Measurements from ENCODE around the gene CACNG4.
A peak's percentile ranks its signal among the peaks of the same experiment; 100 is the strongest.

The CACNG4 gene

DNA sequence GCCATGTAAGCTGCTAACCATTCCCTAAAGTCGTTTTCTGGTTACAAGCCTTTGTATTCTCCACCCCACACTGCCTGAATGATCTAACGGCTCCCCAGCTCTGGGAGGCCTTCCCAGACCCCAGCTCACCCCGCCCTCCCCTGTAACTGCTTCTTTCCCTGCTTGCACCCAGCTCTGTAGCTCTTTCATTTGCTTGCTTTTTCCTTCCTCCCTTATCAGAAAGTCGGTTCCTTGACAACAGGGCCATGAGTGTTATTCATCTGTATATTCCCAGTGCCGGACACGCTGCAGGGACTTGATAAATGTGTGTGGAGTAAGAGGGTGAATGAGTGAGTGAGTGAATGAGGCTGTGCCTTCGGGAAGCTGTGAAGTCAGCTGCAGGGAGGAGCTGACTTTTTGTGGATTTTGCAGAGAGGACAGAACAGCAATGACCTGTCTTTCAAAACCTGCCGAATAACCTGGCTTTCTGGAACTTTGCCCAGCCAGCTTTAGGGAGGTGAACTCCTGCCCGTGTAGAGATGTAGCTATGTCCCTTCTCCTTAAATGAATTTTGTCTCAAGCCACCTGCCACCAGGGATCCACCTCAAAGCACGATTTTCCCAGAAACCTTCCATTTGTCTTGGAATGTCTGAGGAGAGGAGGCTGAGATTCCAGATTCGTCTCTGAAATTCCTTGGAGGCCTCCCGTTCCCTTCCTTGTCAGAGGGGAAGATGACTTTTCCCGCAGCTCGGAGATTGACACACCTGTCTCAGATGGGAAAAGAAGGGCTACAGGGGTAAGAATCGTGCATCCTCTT lies 20.0 kb upstream of the CACNG4 start:
- no peak for DNase-seq

DNA sequence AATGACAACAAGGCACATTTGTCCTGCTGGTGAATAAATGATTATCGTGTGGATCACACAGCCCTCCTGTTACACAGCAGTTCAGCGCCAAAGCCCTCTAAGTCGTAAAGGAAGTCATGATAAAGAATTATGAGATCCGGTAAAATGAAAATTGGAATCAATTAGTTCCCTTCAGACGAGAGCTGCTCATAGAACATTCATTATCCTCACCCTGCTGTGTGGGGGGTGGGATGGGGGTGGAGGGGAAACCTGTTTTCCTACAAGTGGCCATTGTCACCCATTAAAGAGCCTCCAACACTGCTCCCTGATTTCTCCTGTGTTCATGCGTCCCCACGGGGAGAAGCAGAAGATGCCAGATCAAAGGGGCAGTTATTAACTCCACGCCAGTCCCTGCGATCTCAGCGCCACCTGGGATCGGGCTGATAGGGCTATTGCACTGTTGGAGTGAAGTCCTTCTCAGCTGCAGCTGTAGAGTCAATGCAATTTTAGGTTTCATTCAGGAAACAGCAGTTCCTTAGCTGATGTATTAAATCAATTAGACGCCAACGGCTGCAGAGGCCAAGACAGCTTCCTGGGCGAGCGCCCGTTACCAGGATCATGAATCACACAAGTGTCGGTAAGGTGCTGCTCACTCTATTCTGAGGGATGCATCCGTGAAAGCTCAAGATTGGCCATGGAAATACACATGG lies 19.2 kb upstream of the CACNG4 start:
- DNase-seq = no peak

DNA sequence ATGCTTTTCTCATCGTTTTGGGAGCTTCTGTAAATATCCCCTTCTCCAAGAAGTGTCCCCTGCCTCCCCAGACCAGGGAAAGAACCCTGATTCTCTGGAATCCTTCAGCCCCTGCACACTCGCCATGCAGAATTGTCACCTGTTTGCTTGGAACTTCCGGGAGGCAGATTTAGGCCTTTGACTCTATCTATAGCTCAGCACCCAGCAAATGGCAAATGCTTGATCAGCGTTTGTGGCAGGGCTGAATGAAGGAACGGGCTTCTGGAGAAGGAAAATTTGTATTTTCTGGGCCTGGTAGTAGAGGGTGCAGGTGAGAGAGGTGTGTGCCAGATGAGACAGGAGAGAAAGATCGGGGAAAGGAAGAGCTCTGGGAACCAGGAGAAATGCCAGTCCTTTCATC lies 18.3 kb upstream of the CACNG4 start:
- DNase-seq = no peak

DNA sequence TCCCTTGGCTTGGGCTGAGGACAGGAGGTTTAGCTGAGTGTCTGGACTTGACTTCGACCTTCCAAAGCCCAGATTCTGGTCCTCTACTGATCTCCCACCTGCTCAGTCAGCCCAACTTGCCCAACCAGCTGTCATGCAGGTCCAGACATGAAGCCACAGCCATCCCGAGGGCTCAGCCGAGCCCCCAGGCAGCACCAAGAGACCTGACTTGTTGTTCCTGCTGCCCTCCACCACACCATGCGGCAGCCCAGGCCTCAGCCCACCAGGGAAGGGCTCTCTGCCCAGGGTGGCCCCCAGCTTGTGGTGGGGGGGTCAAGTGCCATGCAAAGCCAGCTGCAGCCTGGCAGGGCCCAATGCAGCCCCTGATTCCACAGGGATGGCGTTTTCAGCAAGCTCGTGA lies 17.2 kb upstream of the CACNG4 start:
- no peak for DNase-seq

DNA sequence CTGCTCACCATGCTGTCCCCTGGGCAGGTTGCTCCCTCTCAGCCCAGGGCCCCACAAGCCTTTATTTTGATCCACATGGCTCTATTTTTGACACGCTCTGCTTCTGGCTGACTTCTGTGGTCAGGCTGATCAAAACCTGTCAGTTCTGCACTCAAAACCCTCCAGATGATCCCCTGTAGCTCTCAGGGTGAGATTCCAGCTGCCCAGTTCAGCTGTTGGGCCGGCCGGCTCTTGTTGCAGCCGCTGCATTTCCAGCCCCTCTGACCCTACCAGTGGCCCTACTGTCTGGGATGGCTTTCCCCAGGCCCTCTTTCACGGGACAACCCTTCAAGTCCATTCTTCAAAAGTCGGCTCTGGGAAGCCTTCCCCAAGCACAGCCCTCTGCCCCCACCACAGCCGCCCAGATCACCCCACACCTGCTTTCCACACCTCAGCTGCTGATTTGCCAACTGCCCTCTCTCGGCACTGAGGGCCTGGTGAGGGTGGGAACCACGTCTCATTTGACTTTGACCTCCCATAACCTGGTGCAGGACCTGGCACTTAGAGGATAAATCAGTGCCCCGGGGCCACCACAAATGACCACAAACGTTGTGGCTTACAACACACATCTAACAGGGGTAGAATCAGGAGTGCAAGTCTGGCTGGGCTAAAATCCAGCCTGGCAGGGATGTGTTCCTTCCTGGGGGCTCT lies 16.3 kb upstream of the CACNG4 start:
- DNase-seq = no peak

DNA sequence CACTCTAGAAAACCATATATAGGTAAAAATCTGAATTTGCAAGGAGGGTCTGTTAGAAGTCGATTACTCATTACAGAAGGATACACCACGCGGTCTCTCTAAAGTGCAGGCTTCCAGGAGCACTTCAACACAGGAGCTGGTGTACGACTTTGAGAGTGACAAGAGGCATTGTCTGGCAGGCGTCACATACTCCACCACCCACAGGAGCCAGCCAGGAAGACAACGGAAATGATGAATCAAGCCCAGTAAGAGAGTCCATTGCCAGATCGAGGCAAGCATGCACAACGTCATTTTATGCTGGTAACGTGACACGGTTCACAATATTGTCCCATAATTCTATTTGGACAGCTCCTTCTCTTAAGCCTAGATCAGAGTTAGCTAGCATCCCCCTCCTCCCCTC lies 15.0 kb upstream of the CACNG4 start:
- DNase-seq = no peak

DNA sequence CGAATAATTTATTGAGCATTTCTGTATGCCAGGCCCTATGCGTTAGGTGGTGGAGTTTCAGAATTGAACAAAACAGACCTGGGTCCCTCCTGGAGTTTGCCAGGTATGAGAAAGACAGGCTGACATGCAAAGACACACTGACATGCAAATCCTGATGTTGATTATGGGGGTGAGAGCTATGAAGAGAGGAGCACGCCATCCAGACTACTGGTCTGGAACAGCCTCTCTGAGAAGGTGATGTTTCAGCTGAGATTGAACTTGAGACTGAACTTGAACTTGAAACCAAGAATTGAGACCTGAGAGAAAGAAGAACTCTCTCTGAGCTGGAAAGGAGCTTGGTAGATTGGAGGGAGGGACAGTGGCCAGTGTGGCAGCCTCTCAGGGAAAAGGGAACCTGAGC lies 14.2 kb upstream of the CACNG4 start:
- no peak for DNase-seq

DNA sequence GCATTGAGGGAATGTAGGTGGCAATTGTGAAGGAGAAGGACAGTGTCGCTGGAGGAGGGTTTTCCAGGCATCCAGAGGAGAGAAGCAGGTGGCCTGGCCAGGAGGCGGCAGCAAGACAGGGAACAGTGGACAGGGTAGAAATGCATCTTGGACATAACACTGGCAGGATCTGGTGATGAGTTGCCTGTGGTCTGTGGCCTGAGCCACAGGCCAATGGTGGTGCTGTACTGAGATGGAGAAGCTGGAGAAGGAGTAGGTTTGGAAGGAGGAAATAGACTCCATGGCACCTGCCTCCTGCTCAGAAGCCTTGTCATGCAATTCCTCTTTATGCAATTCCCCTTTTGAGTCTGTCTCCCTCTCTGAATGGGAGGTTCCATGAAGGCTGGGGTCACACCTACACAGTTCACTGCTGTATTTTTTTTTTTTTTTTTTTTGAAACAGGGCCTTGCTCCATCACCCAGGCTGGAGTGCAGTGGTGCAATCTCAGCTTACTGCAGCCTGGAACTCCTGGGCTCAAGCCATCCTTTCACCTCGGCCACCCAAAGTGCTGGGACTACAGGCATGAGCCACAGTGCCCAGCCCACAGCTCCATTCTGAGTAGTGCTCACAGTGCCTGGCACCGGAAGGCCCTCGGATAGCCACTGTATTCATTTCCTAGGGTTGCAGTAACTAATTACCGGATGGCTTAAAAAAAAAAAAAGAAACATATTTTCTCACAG lies 13.5 kb upstream of the CACNG4 start:
- no peak for DNase-seq

DNA sequence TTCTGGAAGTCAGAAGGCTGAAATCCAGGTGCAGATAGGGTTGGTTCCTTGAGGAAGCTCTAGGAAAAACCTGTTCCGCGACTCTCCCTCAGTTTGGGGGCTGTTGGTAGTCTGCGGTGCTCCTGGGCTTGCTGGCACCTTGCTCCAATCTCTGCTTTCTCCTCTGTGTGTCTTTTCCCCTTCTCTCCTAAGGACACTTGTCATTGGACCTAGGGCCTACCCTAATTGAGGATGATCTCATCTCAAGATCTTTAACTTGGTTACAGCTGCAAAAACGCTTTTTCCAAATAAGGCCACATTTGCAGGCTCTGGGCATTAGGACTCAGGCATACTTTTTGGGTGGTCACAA lies 12.9 kb upstream of the CACNG4 start:
- no peak for DNase-seq

DNA sequence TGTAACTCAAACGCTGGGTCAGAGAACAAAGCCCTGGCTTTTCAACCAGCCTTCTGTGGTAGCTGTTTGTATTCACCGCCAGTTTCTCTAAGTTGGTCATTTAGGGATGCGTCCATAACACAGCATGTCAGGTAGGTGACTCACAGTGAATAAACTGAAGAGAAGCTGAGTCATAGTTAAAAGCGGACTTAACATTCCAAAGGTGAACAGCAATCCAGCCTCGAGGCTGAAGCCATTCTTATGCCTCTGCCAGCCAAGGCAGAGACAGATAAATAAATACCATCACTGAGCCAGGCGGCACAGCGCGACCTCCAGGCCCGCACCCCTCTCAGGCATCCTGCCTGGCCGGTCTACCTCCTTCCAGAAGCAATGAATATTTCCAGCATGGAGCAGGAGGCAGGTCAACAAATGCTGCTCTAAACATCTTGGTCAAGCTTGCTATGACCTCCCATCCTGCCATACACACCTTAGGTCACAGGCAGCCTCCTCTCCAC lies 12.4 kb upstream of the CACNG4 start:
- peak; percentile 14 for DNase-seq

DNA sequence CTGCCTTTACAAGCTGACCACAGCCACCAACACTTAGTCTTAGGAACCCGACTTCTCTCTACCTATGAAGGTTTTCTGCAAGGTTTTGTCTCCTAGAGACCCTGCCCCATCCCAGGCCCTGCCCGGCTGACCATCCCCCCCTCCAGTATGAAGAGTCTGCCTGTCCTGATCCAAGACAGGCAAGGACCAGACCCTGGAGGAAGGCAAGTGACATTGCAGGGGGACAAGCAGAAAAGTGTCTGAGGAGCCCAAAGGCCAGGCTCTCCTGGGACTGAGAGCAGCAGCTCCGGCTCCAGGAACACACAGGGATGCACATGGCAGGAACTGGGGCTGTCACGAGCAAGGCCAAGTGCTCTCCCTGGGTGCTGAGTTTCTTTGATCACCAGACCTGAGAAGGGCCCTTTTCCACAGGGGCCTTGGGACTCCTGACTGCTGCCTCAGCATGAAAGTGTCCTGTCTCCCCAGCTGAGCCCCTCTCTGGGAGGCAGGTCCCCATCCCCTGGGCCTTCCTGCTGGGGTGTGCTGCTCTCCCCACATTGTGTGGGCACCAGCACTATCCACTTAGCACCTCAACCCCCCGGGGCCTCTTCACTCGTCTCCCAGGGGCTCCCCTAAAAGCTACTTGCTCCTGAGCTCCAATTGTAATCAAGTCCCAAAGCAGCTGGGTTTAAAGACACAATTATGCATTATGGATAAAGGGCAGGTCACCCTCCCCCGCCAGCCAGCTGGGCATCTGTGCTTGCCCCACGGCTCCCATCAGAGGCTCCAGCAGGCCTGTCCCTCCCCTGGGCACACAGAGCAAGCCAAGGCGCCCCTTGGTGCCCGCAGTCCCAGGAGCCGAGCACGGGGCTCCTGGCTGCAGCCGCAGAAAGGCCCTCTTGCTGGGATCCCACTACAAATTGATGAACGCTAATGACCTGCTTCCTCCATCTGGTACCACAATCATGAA lies 11.6 kb upstream of the CACNG4 start:
- DNase-seq = no peak

DNA sequence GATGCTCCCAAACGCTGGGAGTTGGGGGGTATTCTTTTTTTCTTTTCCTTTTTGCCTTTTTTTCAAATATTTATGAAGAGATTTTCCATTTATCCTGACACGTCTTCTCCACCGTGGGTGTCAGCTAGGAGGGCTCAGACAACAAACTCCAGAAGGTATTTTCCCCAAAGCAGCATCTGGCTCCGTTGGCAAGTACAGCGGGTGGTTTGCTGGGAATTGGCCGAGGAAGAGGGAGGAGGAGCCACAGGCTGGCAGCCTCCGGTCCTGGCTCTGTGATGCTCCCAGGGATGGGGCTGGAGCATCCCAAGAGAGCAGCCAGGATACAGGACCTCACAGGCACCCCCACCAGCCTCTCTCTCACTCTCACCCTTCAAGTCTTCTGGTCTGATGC lies 10.9 kb upstream of the CACNG4 start:
- DNase-seq = no peak

DNA sequence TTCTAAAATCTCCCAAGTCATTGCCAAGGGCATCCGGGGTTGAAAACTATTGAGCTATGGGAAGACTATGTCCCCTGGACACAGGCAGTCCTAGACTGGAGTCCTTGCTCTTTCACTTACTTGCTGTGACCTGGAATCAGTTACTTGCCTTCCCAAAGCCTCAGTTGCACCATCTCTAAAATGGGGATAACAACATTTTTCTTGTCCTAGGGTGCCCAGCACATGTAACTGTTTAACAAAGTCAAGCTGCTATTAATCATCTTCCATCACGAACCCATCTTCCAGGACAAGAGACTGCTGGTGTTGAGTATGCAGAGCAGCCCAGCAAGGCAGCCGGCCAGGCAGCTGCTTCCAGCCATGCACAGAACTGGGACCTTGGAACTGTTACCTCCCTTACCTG lies 9.9 kb upstream of the CACNG4 start:
- DNase-seq = no peak

DNA sequence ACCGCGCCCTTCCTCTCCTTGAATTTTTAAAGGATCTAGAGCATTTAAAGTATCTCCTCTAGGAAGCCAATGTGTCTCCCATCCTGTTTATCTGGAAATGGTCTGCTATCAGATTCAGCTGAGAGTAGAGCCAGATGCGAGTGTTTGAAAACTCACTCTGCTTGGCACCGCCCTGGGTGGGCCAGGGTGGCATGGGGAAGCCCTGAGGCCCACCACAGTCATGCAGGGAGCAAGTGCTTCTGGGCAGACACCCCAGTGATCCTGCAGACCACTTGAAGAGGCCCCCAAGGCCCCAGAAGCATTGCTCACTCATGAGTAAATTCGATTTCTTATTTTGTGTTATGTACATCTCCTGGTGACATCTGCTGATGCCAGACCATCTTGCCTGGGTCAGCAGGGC lies 8.7 kb upstream of the CACNG4 start:
- DNase-seq = no peak

DNA sequence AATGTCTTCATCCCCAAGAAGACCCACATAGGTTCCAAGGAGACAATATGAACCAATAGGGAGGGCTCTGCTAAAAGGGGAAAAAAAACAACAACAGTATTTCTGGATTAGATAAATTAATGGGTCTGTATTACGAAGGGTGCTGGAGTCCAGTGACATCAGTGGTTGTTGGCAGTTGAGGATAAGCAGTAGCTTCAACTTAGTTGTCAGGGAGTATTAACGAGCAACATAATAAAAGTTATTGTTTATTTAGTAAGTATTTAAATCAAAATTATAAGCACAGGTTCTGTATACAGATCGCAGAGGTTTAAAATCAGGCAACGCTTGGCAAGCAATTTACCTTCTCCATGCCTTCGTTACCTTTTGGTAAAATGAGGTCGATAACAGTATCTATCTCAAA lies 7.6 kb upstream of the CACNG4 start:
- DNase-seq = no peak

DNA sequence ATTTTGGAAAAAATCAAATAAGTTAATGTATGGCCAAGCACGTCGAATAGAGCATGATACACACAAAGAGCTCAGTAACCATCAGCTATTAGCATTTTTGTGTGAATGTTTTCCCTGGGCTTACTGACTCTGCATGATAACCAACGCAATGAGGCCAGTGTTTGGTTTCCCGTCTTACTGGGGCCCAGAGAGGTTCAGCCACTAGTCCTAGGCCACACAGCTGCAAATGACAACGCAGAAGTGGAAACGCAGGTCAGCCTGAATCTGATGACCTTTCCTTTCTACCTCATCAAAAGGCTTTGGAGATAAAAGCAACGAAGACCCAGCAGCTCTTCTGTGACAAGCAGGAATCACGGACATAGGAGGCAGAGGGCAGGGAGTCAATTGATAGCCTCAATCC lies 7.2 kb upstream of the CACNG4 start:
- DNase-seq = no peak

DNA sequence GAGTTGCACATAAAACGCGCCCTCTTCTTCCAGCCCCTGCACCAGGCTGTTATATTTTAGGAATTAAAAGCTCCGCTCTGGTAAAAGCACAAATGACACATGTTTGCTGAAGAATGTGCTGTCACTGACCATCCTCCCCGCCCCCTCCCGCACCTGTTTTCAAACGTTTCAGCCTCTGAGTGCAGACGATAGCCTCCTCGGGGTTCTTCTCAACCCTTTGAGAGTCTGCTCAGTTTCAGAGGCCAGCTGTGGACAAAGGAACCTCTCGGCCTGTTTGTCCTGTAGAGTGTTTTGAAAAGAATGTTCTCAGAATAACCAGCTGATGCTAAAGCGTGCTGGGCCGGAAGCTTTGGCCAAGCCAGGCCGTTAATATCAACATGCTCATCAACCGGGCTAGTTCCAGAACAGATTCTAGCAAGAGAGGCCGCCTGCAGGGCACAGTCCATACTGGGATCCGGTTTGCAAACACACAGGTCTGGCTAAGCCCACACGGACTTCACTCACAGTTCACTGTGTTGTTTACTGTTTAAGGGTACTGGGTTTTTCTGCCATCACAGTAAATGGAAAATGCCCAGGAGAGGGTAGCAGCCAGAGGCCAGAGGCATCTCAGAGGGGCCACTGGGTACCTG lies 6.4 kb upstream of the CACNG4 start:
- peak; percentile 25 for DNase-seq

DNA sequence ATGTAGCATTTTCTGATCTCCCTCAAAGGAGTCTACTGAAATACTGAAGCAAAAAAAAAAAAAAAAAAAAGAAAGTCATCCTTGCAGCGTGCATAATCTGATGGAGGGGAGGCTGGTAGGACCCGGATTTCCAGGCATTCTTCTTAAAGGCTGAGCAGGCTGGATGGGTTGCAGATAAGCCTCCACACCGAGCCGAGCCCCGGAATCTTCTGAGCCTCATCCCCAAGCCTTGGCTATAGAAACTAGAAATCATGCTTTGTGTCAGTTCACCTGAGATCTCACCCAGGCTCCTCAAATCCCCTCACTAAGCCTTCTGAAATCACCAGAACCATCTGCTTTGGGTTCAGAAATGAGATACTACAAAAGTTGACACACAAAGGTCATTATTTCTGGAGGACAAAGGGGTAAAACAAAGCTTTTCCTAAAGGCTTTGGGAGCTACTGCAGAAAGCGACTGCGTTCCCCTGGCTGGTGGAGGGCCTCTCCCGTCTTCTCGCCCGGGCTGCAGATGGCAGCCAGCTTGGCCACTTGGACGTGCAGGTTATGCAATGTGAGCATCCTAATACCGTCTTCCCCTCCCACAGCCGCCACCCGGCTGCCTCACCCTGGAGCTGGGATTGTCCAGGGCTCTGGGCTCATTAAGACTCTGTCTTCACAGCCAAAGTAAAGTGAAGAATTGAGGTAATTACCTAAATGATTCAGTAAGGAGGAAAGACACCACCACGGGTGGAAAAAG lies 4.7 kb upstream of the CACNG4 start:
- DNase-seq = no peak

DNA sequence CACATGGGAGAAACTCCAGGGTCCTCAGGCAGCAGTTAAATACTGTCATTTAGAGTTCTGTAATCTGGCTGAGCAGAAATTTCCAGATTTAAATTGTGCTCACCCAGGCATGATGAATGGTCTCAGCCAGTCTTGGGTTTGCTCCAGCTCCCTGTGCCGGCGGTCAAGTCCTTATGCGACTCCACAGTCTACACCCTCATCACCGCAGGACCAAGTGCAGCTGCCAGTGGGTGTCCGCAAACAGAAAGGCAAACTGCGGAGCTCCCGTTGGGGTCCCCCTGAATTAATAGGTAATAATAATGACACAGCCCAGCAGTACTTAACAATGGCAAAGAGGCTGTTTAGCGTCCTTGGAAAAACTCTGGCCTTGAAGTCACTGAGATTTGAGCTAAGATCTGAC lies 3.9 kb upstream of the CACNG4 start:
- DNase-seq = peak; percentile 56

DNA sequence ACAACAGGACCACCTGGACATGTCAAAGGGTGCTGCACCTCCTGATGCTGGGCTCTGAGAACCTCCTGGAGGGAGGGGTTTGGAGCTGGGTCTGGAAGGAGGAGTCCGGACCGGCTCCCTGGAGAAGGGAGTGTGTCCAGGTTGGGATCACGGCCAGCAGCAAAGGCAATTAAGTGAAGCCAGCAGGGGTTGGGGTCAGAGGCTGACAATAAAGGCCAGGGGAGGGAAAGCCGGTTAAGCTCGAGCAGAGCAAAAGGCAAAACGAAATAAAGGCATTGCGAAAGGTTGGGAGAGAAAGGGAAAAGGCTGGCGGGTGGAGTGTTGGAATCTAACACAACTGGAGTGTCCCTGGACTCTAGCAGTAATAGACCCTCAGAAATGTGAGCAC lies 992 bp upstream of the CACNG4 start:
- peak; percentile 78 for DNase-seq

Data from NCI-H146 (cell line).